Stimulated activated CD8-positive, alpha-beta memory T cell treated with anti-CD3 and anti-CD28 coated beads, Interleukin-4, amount 100 ng/mL, for 4 hours (primary cell): Measurements from ENCODE around the gene SEMA5A.

ENCODE experiments used
- DNase-seq, 2 donors: peaks; one replicate each; pipeline ENCODE4 v3.0.0-alpha.2; 2020; ENCODE audit warnings: low read depth in 2 of 2, low spot score in 1 of 2

The SEMA5A gene

GRCh38 chr5:9288234-9288633 lies 257.6 kb downstream of the SEMA5A start:
- DNase-seq: no peak

GRCh38 chr5:9284781-9285307 lies 261.0 kb downstream of the SEMA5A start:
- no peak for DNase-seq

- DNase-seq: no peak
Measured at GRCh38 chr5:9284272-9284671, 261.6 kb downstream of the SEMA5A start.

- no peak for DNase-seq
Measured at GRCh38 chr5:9283473-9283872, 262.4 kb downstream of the SEMA5A start.

- no peak for DNase-seq
Measured at GRCh38 chr5:9283021-9283420, 262.9 kb downstream of the SEMA5A start.

GRCh38 chr5:9282211-9282610 lies 263.7 kb downstream of the SEMA5A start:
- no peak for DNase-seq

- DNase-seq: no peak
Measured at GRCh38 chr5:9279774-9280173, 266.1 kb downstream of the SEMA5A start.

GRCh38 chr5:9278921-9279603 lies 266.8 kb downstream of the SEMA5A start:
- no peak for DNase-seq

- no peak for DNase-seq
Measured at GRCh38 chr5:9269014-9269413, 276.9 kb downstream of the SEMA5A start.

GRCh38 chr5:9268226-9268625 lies 277.6 kb downstream of the SEMA5A start:
- no peak for DNase-seq

- DNase-seq: no peak
Measured at GRCh38 chr5:9265441-9266287, 280.2 kb downstream of the SEMA5A start.

GRCh38 chr5:9264301-9264700 lies 281.6 kb downstream of the SEMA5A start:
- DNase-seq: no peak

GRCh38 chr5:9263656-9264055 lies 282.2 kb downstream of the SEMA5A start:
- no peak for DNase-seq

GRCh38 chr5:9251379-9251980 lies 294.4 kb downstream of the SEMA5A start:
- DNase-seq: no peak

- no peak for DNase-seq
Measured at GRCh38 chr5:9249231-9249630, 296.6 kb downstream of the SEMA5A start.

- no peak for DNase-seq
Measured at GRCh38 chr5:9245071-9245470, 300.8 kb downstream of the SEMA5A start.

- DNase-seq: no peak
Measured at GRCh38 chr5:9244417-9244816, 301.5 kb downstream of the SEMA5A start.

- DNase-seq: no peak
Measured at GRCh38 chr5:9241479-9242305, 304.2 kb downstream of the SEMA5A start.

- DNase-seq: no peak
Measured at GRCh38 chr5:9240431-9240830, 305.4 kb downstream of the SEMA5A start.

- DNase-seq: no peak
Measured at GRCh38 chr5:9239626-9240025, 306.2 kb downstream of the SEMA5A start.

GRCh38 chr5:9239071-9239470 lies 306.8 kb downstream of the SEMA5A start:
- no peak for DNase-seq
